Motor neuron (in vitro differentiated cells): ENCODE data around the gene ZNF407. TPM values are rescaled to one million over a fixed set of nuclear protein-coding genes. Genes with fewer than 3 reads are reported as not detected.

Experiments
- ATAC-seq, 8 experiments: fragments of 200-7000 bp; cut with Tn5 transposase; replicated peaks in 6 of 8; 2 replicates each; pipeline ENCODE4 v1.8.0; 2021; ENCODE audit warnings: mild to moderate bottlenecking in 8 of 8, moderate library complexity in 8 of 8
- H3K27ac ChIP-seq, 2 donors: fragments of 250-450 bp; sonication (Bioruptor Pico); 2 replicates each; pipeline ENCODE4 v1.9.0; 2021; ENCODE audit warnings: antibody characterized with exemption in 2 of 2, mild to moderate bottlenecking in 2 of 2, moderate library complexity in 1 of 2
- H3K4me1 ChIP-seq, 2 donors: fragments of 250-450 bp; sonication (Bioruptor Pico); replicated peaks in 1 of 2; 2 replicates each; pipeline ENCODE4 v1.6.1; 2021; ENCODE audit warnings: antibody characterized with exemption in 2 of 2, mild to moderate bottlenecking in 2 of 2, moderate library complexity in 1 of 2
- H3K4me3 ChIP-seq, 5 donors: fragments of 250-450 bp; sonication (Bioruptor Pico); 2 replicates each; pipeline ENCODE4 v1.9.0; 2021; ENCODE audit warnings: antibody characterized with exemption in 5 of 5, mild to moderate bottlenecking in 5 of 5, moderate library complexity in 4 of 5
- WGBS, 10 experiments: fragments of 450-650 bp; shearing (Covaris generic); methylation state at CpG; one replicate each; pipeline ENCODE4 v1.0.0; 2022; 5-methylcytosine and 5-hydroxymethylcytosine counted together
- in situ Hi-C, 9 experiments: fragments of 400-800 bp; cut with MboI; loops; one replicate each; pipeline ENCODE4 v1.15.0; 2021; ENCODE audit warnings: low sequenced_read_pairs in 9 of 9, low pct_unique_long_range_greater_than_20kb in 2 of 9; ENCODE audit not compliant: unreplicated experiment in 9 of 9
- total RNA-seq, 8 experiments: library from RNA; unstranded; fragments of 300-600 nt; gene quantifications; 2 replicates each; pipeline versions ENCODE4 v1.2.3 to v1.2.4, GENCODE V29; 2022

ZNF407 gene
- total RNA-seq, 8 experiments from 2014 or later = 7.9 to 23.6 (median 11.6) TPM

- in situ Hi-C loops = no loop called here
- Histone ChIP-seq H3K4me3 (no peak overlapping the region), H3K4me1 (no peaks in the 10 kb centered on the region), H3K27ac (no peak overlapping the region)
- ATAC-seq = no peak
- 46 to 100% (median 81%) methylated on average over 1 to 7 of the region's 7 CpGs; no CpG with 5 or more reads in 1 of the 10 experiments for WGBS, 10 experiments
Measured at GRCh38 chr18:74616494-74616893, 18.8 kb downstream of the ZNF407 start.

- Histone ChIP-seq H3K27ac (no peak overlapping the region), H3K4me3 (no peak overlapping the region), H3K4me1 (no peaks in the 10 kb centered on the region)
- no peak for ATAC-seq
- WGBS, 10 experiments = 40 to 100% (median 83%) methylated on average over 1 to 2 of the region's 2 CpGs; no CpG with 5 or more reads in 3 of the 10 experiments
- in situ Hi-C loops = no loop called here
Measured at GRCh38 chr18:74617486-74617885, 19.8 kb downstream of the ZNF407 start.

GRCh38 chr18:74622072-74622471, 24.4 kb downstream of the ZNF407 start:
- WGBS, 10 experiments = 17 to 100% (median 80%) methylated on average over 1 to 7 of the region's 9 CpGs; no CpG with 5 or more reads in 1 of the 10 experiments
- in situ Hi-C loops = no loop called here
- no peak overlapping the region for H3K4me3 ChIP-seq

GRCh38 chr18:74623047-74623816, 25.6 kb downstream of the ZNF407 start:
- 5 to 77% (median 61%) methylated on average over 2 to 19 of the region's 24 CpGs; no CpG with 5 or more reads in 1 of the 10 experiments for whole genome bisulfite sequencing, 10 experiments
- peaks cover 0 to 4% of the 10 kb centered on the region in 2 donors for H3K4me1 ChIP-seq
- ATAC-seq = peak in 2 of 8 experiments; percentile 9 to 11
- no peak overlapping the region for H3K4me3 ChIP-seq
- H3K27ac ChIP-seq = no peak overlapping the region
- in situ Hi-C loops = no loop called here

More at GRCh38 chr18:74622072-74622471, 24.4 kb downstream of the ZNF407 start:
- no peak overlapping the region for H3K27ac ChIP-seq
- peak in 3 of 8 experiments; percentile 54 to 85 (median 79) for ATAC-seq
- peaks cover 0 to 4% of the 10 kb centered on the region in 2 donors for H3K4me1 ChIP-seq

- in situ Hi-C loops = no loop called here
- no peak overlapping the region for H3K27ac ChIP-seq
- 67 to 100% (median 88%) methylated on average over 1 to 8 of the region's 8 CpGs for WGBS, 10 experiments
Measured at GRCh38 chr18:74624466-74624865, 26.8 kb downstream of the ZNF407 start.

GRCh38 chr18:74625157-74625556, 27.5 kb downstream of the ZNF407 start:
- WGBS, 10 experiments = 50 to 100% (median 69%) methylated on average over 1 to 5 of the region's 5 CpGs; no CpG with 5 or more reads in 3 of the 10 experiments
- no peak overlapping the region for H3K27ac ChIP-seq
- H3K4me3 ChIP-seq = no peak overlapping the region
- in situ Hi-C loops = loop anchor here in 2 of 9 experiments (25.0 kb wide), 2 partner anchors 1637 to 1737 kb away; no protein-coding TSS in a partner anchor
- no peak for ATAC-seq
- peaks cover 0 to 4% of the 10 kb centered on the region in 2 donors for H3K4me1 ChIP-seq

More at GRCh38 chr18:74624466-74624865, 26.8 kb downstream of the ZNF407 start:
- Histone ChIP-seq H3K4me1 (peaks cover 0 to 4% of the 10 kb centered on the region in 2 donors), H3K4me3 (no peak overlapping the region)
- no peak for ATAC-seq

- no peak overlapping the region for H3K27ac ChIP-seq
- 26 to 97% (median 87%) methylated on average over 3 to 7 of the region's 9 CpGs; no CpG with 5 or more reads in 1 of the 10 experiments for WGBS, 10 experiments
- peaks cover 0 to 4% of the 10 kb centered on the region in 2 donors for H3K4me1 ChIP-seq
- no peak overlapping the region for H3K4me3 ChIP-seq
- in situ Hi-C loops = loop anchor here in 2 of 9 experiments (25.0 kb wide), 2 partner anchors 1636 to 1736 kb away; no protein-coding TSS in a partner anchor
- peak in 3 of 8 experiments; percentile 55 to 81 (median 60) for ATAC-seq
Measured at GRCh38 chr18:74626049-74626874, 28.6 kb downstream of the ZNF407 start.

GRCh38 chr18:74630804-74631203, 33.1 kb downstream of the ZNF407 start:
- no peak overlapping the region for H3K27ac ChIP-seq
- no peak for ATAC-seq
- H3K4me1 ChIP-seq = peaks cover 3 to 11% of the 10 kb centered on the region in 2 donors
- in situ Hi-C loops = loop anchor here in 2 of 9 experiments (25.0 kb wide), 2 partner anchors 1631 to 1731 kb away; no protein-coding TSS in a partner anchor
- WGBS, 10 experiments = 61 to 100% (median 90%) methylated on average over 1 to 6 of the region's 6 CpGs
- H3K4me3 ChIP-seq = no peak overlapping the region

- in situ Hi-C loops = loop anchor here in 2 of 9 experiments (25.0 kb wide), 2 partner anchors 1631 to 1731 kb away; no protein-coding TSS in a partner anchor
- 20 to 88% (median 80%) methylated on average over 1 to 2 of the region's 2 CpGs; no CpG with 5 or more reads in 3 of the 10 experiments for WGBS, 10 experiments
- ATAC-seq = no peak
- Histone ChIP-seq H3K4me3 (no peak overlapping the region), H3K27ac (no peak overlapping the region), H3K4me1 (peaks cover 3 to 13% of the 10 kb centered on the region in 2 donors)
Measured at GRCh38 chr18:74631212-74631611, 33.5 kb downstream of the ZNF407 start.

- in situ Hi-C loops = loop anchor here in 2 of 9 experiments (25.0 kb wide), 2 partner anchors 1631 to 1731 kb away; no protein-coding TSS in a partner anchor
- peaks cover 6 to 17% of the 10 kb centered on the region in 2 donors for H3K4me1 ChIP-seq
- no peak for ATAC-seq
- WGBS, 10 experiments = 63 to 96% (median 80%) methylated on average over 2 to 13 of the region's 13 CpGs; no CpG with 5 or more reads in 1 of the 10 experiments
- no peak overlapping the region for H3K27ac ChIP-seq
- no peak overlapping the region for H3K4me3 ChIP-seq
Measured at GRCh38 chr18:74631623-74632350, 34.1 kb downstream of the ZNF407 start.

GRCh38 chr18:74632351-74632679, 34.6 kb downstream of the ZNF407 start:
- no peak for ATAC-seq

GRCh38 chr18:74632856-74633255, 35.2 kb downstream of the ZNF407 start:
- no peak for ATAC-seq
- no peak overlapping the region for H3K27ac ChIP-seq
- no peak overlapping the region for H3K4me3 ChIP-seq
- H3K4me1 ChIP-seq = peaks cover 7 to 27% of the 10 kb centered on the region in 2 donors
- 79 to 100% (median 92%) methylated on average over 3 to 4 of the region's 4 CpGs; no CpG with 5 or more reads in 2 of the 10 experiments for WGBS, 10 experiments
- in situ Hi-C loops = loop anchor here in 2 of 9 experiments (25.0 kb wide), 2 partner anchors 1629 to 1729 kb away; no protein-coding TSS in a partner anchor

More at GRCh38 chr18:74632351-74632679, 34.6 kb downstream of the ZNF407 start:
- WGBS, 10 experiments = 60 to 100% (median 90%) methylated on average over 1 to 6 of the region's 6 CpGs; no CpG with 5 or more reads in 3 of the 10 experiments
- Histone ChIP-seq H3K27ac (no peak overlapping the region), H3K4me1 (peaks cover 7 to 22% of the 10 kb centered on the region in 2 donors), H3K4me3 (no peak overlapping the region)
- in situ Hi-C loops = loop anchor here in 2 of 9 experiments (25.0 kb wide), 2 partner anchors 1630 to 1730 kb away; no protein-coding TSS in a partner anchor
